ENCODE results near the gene MMS22L. TPM values are rescaled to one million over a fixed set of nuclear protein-coding genes. Genes with fewer than 3 reads are reported as not detected.
A peak's percentile ranks its signal among the peaks of the same experiment; 100 is the strongest.

The MMS22L gene, protein sequence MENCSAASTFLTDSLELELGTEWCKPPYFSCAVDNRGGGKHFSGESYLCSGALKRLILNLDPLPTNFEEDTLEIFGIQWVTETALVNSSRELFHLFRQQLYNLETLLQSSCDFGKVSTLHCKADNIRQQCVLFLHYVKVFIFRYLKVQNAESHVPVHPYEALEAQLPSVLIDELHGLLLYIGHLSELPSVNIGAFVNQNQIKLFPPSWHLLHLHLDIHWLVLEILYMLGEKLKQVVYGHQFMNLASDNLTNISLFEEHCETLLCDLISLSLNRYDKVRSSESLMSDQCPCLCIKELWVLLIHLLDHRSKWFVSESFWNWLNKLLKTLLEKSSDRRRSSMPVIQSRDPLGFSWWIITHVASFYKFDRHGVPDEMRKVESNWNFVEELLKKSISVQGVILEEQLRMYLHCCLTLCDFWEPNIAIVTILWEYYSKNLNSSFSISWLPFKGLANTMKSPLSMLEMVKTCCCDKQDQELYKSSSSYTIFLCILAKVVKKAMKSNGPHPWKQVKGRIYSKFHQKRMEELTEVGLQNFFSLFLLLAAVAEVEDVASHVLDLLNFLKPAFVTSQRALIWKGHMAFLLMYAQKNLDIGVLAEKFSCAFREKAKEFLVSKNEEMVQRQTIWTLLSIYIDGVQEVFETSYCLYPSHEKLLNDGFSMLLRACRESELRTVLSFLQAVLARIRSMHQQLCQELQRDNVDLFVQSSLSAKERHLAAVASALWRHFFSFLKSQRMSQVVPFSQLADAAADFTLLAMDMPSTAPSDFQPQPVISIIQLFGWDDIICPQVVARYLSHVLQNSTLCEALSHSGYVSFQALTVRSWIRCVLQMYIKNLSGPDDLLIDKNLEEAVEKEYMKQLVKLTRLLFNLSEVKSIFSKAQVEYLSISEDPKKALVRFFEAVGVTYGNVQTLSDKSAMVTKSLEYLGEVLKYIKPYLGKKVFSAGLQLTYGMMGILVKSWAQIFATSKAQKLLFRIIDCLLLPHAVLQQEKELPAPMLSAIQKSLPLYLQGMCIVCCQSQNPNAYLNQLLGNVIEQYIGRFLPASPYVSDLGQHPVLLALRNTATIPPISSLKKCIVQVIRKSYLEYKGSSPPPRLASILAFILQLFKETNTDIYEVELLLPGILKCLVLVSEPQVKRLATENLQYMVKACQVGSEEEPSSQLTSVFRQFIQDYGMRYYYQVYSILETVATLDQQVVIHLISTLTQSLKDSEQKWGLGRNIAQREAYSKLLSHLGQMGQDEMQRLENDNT
- total RNA-seq: 10 to 100 TPM; 39.1 to 40.4 TPM

- H3K9me3 Mint-ChIP-seq: no peaks in the 10 kb centered on the region
- ChIA-PET CTCF (no interaction called here), POLR2A (no interaction called here)
- H3K4me3 Mint-ChIP-seq: peak within 1 kb of the TSS; percentile 96
- peaks cover 28% of the 10 kb centered on the region for H3K36me3 Mint-ChIP-seq (ENCODE audit: low read depth)
- peak within 1 kb of the TSS; percentile 91 for H3K27ac Mint-ChIP-seq
- peaks cover 40% of the 10 kb centered on the region for H3K4me1 Mint-ChIP-seq
- peaks cover 8% of the 10 kb centered on the region for H3K27me3 Mint-ChIP-seq
- DNase-seq: peak; percentile 96
These were observed at the start of gene MMS22L for GRCh38 chr6:97282726-97283617. MMS22L (minus strand) TSS chr6:97283216; CDS start chr6:97282477, 739 bp downstream.

DNA sequence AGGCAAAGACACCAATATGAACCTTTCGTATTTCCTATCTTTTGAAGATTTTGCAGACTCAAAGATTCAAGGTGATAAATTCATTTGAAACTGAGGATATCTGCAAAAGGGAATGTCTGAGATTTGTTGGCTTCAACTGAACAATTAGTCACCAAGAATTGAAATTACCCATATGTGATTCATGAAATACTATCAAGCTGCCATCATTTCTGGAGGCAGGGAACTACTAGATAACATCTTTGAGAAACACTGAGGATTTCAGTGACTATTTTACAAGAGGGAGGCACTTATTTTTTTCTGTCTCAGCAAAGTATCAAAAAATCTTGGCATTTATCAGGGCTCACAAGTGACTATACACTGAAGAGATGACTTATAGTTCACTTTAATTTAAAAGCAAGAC lies 39.8 kb upstream of the MMS22L start:
- Mint-ChIP-seq H3K27ac (no peak overlapping the region), H3K4me1 (no peaks in the 10 kb centered on the region), H3K9me3 (peaks cover 3% of the 10 kb centered on the region), H3K36me3 (ENCODE audit: low read depth) (no peaks in the 10 kb centered on the region), H3K4me3 (no peak overlapping the region), H3K27me3 (peaks cover 6% of the 10 kb centered on the region)
- POLR2A ChIA-PET: no interaction called here
- no peak for DNase-seq
- CTCF ChIA-PET: no interaction called here

DNA sequence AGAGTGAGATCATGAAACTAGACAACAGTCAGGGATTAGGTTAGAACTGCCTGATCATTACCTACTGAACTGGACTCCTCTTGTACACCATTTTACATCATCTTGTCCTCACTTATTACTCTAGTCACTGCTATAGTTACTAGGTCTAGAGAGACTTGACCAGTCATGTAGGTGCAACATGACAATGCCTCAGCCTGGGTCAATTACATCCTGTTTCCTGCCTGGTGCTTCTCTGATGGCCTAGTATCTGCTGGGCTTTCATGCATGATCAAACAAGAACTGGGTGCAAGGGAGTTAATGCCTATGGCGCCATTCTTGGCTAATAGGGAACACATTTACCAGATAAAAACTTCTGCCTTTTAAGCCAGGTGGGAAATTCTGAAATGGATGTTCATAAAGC lies 39.2 kb upstream of the MMS22L start:
- no peaks in the 10 kb centered on the region for H3K36me3 Mint-ChIP-seq (ENCODE audit: low read depth)
- H3K9me3 Mint-ChIP-seq: no peaks in the 10 kb centered on the region
- no peak for DNase-seq
- CTCF ChIA-PET: no interaction called here
- H3K27me3 Mint-ChIP-seq: peaks cover 5% of the 10 kb centered on the region
- H3K4me1 Mint-ChIP-seq: no peaks in the 10 kb centered on the region
- no peak overlapping the region for H3K27ac Mint-ChIP-seq
- no peak overlapping the region for H3K4me3 Mint-ChIP-seq
- POLR2A ChIA-PET: no interaction called here

- DNase-seq: no peak
- CTCF ChIA-PET: no interaction called here
- H3K27me3 Mint-ChIP-seq: no peaks in the 10 kb centered on the region
- POLR2A ChIA-PET: no interaction called here
- no peak overlapping the region for H3K27ac Mint-ChIP-seq
- H3K9me3 Mint-ChIP-seq: no peaks in the 10 kb centered on the region
- no peaks in the 10 kb centered on the region for H3K36me3 Mint-ChIP-seq (ENCODE audit: low read depth)
- H3K4me1 Mint-ChIP-seq: no peaks in the 10 kb centered on the region
- no peak overlapping the region for H3K4me3 Mint-ChIP-seq
These were observed 34.0 kb upstream of the MMS22L start for GRCh38 chr6:97316978-97317377.

DNA sequence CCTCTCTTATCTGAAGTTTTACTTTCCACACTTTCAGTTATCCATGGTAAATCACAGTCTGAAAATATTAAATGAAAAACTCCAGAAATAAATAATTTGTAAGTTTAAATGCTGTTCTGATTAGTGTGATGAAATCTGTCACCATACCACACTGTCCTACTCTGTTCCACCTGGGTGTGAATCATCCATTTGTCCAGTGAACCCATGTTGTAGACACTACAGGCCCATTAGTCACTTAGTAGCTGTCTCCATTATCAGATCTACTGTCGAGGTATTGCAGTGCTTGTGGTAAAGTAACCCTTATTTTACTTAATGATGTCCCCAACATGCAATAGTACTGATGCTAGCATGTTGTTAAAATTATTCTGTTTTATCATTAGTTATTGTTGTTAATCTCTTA lies 29.2 kb upstream of the MMS22L start:
- DNase-seq: no peak
- no peaks in the 10 kb centered on the region for H3K36me3 Mint-ChIP-seq (ENCODE audit: low read depth)
- POLR2A ChIA-PET: no interaction called here
- H3K27me3 Mint-ChIP-seq: no peaks in the 10 kb centered on the region
- H3K4me3 Mint-ChIP-seq: no peak overlapping the region
- CTCF ChIA-PET: interaction anchor here (0.6 kb wide), 1 partner anchor 914 kb away, joined by 3 read pairs; no protein-coding TSS in a partner anchor
- no peaks in the 10 kb centered on the region for H3K9me3 Mint-ChIP-seq
- no peak overlapping the region for H3K27ac Mint-ChIP-seq
- H3K4me1 Mint-ChIP-seq: no peaks in the 10 kb centered on the region

DNA sequence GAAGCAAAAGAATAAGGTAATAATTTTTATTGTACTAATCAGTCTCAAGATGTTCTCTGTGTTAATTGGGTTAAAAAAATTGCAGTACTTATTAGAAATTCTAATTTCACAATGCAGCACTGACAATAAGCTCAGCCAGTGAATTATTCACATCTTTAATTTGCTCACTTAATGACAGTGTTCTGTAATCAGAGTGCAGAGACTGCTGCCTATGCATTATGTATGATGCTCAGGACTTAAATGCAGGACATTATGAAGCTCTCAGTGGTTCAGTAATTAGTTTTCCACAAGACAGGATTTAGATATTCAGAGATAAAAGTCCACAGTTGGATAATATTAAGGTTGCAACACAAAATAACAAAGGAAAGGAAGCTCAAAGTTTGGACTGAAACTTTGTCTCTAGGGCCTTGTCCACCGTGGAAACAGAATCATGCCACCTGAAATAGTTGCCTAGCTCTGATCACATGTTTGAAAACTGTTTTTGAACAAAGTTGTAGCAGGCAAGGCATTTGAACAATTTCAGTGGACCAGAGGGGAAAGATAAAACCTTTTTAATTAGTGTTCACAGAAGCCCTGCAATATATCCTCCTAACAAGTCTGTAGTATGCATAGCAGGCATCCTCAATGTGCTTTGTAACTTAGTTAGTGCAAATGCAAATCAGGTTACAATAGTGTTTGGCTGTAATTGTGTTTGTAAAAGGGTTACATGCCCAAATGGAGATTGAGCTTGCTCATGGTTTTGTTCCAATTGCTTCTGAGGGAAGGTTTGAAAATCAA lies 23.7 kb upstream of the MMS22L start:
- peaks cover 22% of the 10 kb centered on the region for H3K27me3 Mint-ChIP-seq
- DNase-seq: no peak
- H3K4me1 Mint-ChIP-seq: no peaks in the 10 kb centered on the region
- no peaks in the 10 kb centered on the region for H3K36me3 Mint-ChIP-seq (ENCODE audit: low read depth)
- H3K4me3 Mint-ChIP-seq: no peak overlapping the region
- CTCF ChIA-PET: interaction anchor here (0.6 kb wide), 1 partner anchor 97 kb away, joined by 3 read pairs; no protein-coding TSS in a partner anchor
- POLR2A ChIA-PET: interaction anchor here (0.6 kb wide), 1 partner anchor 13 kb away, joined by 3 read pairs; no protein-coding TSS in a partner anchor
- H3K9me3 Mint-ChIP-seq: no peaks in the 10 kb centered on the region
- H3K27ac Mint-ChIP-seq: no peak overlapping the region

DNA sequence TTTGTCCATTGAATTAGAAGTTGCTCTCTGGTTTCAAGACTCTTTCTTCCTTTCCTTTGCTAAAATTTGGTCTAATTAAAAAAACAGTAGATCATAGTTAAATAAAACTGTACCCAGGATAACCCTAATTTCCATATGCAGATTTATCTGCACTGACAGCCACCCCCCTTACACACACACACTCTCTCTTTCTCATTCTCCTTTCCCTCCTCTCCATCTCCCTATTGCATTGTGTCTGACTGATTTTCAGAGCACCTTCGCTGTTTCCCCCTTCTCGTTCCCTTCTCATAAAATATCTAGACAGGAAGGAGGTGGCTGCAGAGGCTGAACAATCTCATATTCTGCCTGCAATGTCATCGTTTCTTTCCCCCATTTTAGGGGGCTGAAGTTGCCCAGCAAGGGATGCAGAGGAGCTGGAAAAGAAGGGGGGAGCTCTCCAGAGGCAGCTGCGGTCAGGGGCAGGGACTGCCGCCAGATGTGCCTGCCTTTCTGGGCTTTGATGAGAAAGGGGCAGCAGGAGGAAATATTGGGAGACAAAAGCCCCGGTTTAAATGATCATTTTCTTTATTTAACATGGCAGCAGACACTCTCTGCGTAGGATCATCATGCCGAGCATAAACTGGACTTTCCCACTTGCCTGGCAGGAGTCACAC lies 22.5 kb upstream of the MMS22L start:
- Mint-ChIP-seq H3K27ac (no peak overlapping the region), H3K4me1 (no peaks in the 10 kb centered on the region), H3K4me3 (no peak overlapping the region), H3K27me3 (peaks cover 27% of the 10 kb centered on the region), H3K36me3 (ENCODE audit: low read depth) (no peaks in the 10 kb centered on the region), H3K9me3 (no peaks in the 10 kb centered on the region)
- POLR2A ChIA-PET: no interaction called here
- CTCF ChIA-PET: interaction anchor here (0.6 kb wide), 1 partner anchor 98 kb away, joined by 3 read pairs; no protein-coding TSS in a partner anchor
- DNase-seq: no peak

DNA sequence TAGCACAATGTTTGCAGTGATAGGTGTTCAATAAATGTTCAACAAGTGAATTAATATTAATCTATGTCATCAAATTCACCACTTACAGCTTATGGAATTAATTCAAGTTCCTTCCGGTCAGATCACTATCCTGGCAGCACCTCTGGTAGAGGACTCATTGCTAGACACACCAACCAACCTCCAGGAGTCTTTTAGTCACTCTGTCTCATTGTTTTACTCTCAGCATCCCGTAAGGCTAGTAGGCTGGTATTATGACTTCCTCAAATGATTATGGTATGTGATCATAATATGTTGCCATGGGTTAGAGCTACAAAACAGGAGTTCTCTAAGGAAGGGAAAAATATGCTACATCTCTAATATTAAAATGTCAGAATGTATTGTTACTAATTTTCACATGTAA lies 21.7 kb upstream of the MMS22L start:
- H3K27me3 Mint-ChIP-seq: peaks cover 30% of the 10 kb centered on the region
- no peaks in the 10 kb centered on the region for H3K4me1 Mint-ChIP-seq
- H3K4me3 Mint-ChIP-seq: no peak overlapping the region
- no peak for DNase-seq
- H3K36me3 Mint-ChIP-seq (ENCODE audit: low read depth): no peaks in the 10 kb centered on the region
- ChIA-PET POLR2A (no interaction called here), CTCF (no interaction called here)
- no peaks in the 10 kb centered on the region for H3K9me3 Mint-ChIP-seq
- H3K27ac Mint-ChIP-seq: no peak overlapping the region

- CTCF ChIA-PET: no interaction called here
- Mint-ChIP-seq H3K27ac (no peak overlapping the region), H3K4me3 (no peak overlapping the region), H3K27me3 (peaks cover 33% of the 10 kb centered on the region), H3K9me3 (peaks cover 3% of the 10 kb centered on the region), H3K36me3 (ENCODE audit: low read depth) (no peaks in the 10 kb centered on the region), H3K4me1 (no peaks in the 10 kb centered on the region)
- DNase-seq: no peak
- POLR2A ChIA-PET: no interaction called here
These were observed 11.4 kb upstream of the MMS22L start for GRCh38 chr6:97294451-97294850.

DNA sequence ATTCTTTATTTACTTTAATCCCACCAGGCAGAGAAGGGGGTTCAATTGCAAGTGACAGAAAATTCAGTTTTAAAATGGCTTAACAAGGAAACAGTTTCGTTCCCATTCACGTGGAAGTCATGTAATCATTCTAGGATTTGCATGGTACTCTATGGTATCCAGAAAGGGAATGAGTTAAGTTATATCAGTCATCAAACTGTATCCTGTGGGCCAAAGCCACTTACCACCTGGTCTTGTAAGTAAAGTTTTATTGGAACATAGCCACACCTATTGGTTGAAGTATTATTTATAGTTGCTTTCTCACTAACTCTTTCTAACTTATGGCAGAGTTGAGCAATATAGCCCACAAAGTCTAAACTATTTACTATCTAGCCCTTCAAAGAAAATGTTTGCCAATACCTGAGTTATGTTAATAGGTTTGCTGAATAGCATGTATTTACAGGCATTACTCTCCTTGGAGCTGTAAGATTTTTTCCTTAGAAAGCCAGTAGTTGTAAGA lies 10.2 kb upstream of the MMS22L start:
- no peak overlapping the region for H3K4me3 Mint-ChIP-seq
- peaks cover 9% of the 10 kb centered on the region for H3K9me3 Mint-ChIP-seq
- DNase-seq: no peak
- no peak overlapping the region for H3K27ac Mint-ChIP-seq
- H3K4me1 Mint-ChIP-seq: no peaks in the 10 kb centered on the region
- POLR2A ChIA-PET: interaction anchor here (0.6 kb wide), 1 partner anchor 14 kb away, joined by 3 read pairs; no protein-coding TSS in a partner anchor
- no peaks in the 10 kb centered on the region for H3K36me3 Mint-ChIP-seq (ENCODE audit: low read depth)
- CTCF ChIA-PET: no interaction called here
- peaks cover 32% of the 10 kb centered on the region for H3K27me3 Mint-ChIP-seq

- no peak overlapping the region for H3K27ac Mint-ChIP-seq
- ChIA-PET CTCF (no interaction called here), POLR2A (no interaction called here)
- no peak overlapping the region for H3K4me3 Mint-ChIP-seq
- peaks cover 32% of the 10 kb centered on the region for H3K27me3 Mint-ChIP-seq
- peaks cover 9% of the 10 kb centered on the region for H3K9me3 Mint-ChIP-seq
- no peak for DNase-seq
- H3K4me1 Mint-ChIP-seq: no peaks in the 10 kb centered on the region
- H3K36me3 Mint-ChIP-seq (ENCODE audit: low read depth): no peaks in the 10 kb centered on the region
These were observed 9.7 kb upstream of the MMS22L start for GRCh38 chr6:97292671-97293070.

All from activated CD4-positive, alpha-beta T cell treated with anti-CD3 and anti-CD28 coated beads, Interleukin-2, amount 10 ng/mL, durations not matched to agents 7 days and 5 days (primary cell).